ENCODE results near the gene NPIPA3.
"Not testable (repeated sequence)": the region's sequence is repeated elsewhere in the genome, so short reads cannot be mapped to it uniquely, and the experiment has no call there.

The NPIPA3 gene

DNA sequence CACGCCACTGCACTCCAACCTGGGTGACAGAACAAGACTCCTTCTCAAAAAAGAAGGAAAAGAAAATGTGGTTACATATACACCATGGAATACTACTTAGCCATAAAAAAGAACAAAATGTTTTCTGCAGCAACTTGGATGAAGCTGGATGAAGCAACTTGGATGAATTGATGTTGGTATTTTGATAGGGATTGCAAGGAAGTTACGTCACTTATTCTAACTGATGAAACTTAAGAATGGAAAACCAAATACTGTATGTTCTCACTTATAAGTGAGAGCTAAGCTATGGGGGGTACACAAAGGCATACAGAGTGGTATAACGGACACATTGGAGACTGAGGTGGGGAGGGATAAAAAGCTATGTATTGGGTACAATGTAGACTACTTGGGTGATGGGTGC, 26.6 kb upstream of the NPIPA3 start:
- CTCF ChIA-PET = no interaction called here

DNA sequence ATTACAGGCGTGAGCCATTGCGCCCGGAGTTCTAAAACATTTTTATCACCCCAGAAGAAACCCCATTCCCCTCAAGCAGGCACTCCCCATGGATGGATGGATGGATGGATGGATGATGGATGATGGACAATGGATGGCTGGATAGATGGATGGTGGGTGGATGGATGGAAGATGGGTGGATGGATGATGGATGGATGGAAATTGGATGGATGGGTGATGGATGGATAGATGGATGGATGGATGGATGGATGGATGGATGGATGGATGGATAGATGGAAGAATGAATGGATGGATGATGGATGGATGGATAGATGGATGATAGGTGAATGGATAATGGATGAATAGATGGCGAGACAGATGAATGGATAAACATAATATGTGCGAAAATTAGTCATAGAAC, 25.6 kb upstream of the NPIPA3 start:
- TF ChIP-seq, protein P1, sequence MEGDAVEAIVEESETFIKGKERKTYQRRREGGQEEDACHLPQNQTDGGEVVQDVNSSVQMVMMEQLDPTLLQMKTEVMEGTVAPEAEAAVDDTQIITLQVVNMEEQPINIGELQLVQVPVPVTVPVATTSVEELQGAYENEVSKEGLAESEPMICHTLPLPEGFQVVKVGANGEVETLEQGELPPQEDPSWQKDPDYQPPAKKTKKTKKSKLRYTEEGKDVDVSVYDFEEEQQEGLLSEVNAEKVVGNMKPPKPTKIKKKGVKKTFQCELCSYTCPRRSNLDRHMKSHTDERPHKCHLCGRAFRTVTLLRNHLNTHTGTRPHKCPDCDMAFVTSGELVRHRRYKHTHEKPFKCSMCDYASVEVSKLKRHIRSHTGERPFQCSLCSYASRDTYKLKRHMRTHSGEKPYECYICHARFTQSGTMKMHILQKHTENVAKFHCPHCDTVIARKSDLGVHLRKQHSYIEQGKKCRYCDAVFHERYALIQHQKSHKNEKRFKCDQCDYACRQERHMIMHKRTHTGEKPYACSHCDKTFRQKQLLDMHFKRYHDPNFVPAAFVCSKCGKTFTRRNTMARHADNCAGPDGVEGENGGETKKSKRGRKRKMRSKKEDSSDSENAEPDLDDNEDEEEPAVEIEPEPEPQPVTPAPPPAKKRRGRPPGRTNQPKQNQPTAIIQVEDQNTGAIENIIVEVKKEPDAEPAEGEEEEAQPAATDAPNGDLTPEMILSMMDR (IDR thresholded peaks at IDR 0.05; ENCODE audit: control extremely low read depth, extremely low read depth, low read depth, missing control alignments) = no peak
- CTCF ChIA-PET = no interaction called here

More for the DNA sequence above, 26.6 kb upstream of the NPIPA3 start:
- DNase-seq (ENCODE audit: extremely low spot score) = no peak
- POLR2A ChIA-PET = no interaction called here
- TF ChIP-seq, protein P1 (IDR thresholded peaks at IDR 0.05; ENCODE audit: control extremely low read depth, extremely low read depth, low read depth, missing control alignments) = no peak

DNA sequence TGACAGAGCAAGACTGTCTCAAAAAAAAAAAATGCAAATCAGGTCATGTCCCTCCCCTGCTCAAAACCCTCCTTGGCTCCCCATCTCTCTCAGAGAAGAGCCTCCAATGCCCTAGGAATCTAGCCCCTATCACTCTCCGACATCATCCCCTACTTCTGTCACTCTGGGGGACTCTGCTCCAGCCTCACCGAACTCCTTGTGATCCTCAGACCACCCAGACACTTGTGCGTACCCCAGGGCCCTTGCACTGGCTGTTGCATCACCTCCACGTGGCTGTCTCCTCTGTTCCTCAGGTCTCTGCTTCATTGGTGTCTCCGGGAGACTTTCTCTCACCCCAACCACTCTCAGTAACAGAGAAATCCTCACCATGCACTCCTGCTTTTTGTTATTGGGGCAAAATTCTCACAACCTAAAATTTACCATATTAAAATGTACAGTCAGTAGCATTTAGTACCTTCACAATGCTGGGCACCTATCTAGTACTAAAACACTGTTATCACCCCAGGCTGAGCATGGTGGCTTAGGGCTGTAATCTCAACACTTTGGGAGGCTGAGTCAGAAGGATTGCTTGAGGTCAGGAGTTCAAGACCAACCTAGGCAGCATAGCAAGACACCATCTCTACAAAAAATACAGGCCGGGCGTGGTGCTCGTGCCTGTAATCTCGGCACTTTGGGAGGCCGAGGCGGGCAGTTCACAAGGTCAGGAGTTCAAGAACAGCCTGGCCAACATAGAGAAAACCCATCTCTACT, 24.3 kb upstream of the NPIPA3 start:
- POLR2A ChIA-PET = no interaction called here
- TF ChIP-seq, protein P1 (IDR thresholded peaks at IDR 0.05; ENCODE audit: control extremely low read depth, extremely low read depth, low read depth, missing control alignments) = no peak
- DNase-seq (ENCODE audit: extremely low spot score) = no peak
- CTCF ChIA-PET = no interaction called here

More for the DNA sequence above, 25.6 kb upstream of the NPIPA3 start:
- POLR2A ChIA-PET = no interaction called here
- no peak for DNase-seq (ENCODE audit: extremely low spot score)

DNA sequence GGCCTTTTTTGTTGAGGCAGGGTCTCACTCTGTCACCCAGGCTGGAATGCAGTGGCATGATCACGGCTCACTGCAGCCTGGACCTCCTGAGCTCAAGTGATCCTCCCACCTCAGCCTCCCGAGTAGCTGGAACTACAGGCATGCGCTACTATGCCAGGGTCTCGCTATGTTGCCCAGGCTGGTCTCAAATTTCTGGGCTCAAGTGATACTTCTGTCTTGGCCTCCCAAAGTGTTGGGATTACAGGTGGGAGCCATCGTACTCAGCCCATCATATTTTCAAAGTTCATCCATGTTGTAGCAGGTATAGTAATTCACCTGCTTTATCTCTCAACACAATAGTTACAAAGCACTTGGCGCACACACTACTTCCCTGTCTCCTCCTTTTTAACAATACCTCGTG, 22.8 kb upstream of the NPIPA3 start:
- CTCF ChIA-PET; DNase-seq (ENCODE audit: extremely low spot score); POLR2A ChIA-PET: not testable (repeated sequence)

DNA sequence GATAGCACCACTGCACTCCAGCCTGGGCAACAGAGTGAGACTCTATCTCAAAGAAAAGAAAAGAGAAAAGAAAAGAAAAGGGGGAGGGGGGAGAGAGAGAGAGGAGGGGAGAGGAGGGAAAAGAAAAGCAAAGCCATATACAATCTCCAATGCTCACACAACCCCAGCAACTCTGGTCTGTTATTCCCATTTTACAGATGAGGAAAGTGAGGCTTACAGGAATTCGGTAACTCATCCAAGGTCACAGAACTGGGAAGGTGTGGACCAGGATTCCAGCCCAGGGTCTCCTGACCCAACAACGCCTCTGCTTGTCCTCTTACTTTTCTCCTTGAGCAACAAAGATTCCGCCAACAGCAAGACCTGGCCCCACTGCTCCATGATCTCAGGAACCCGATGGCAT, 22.1 kb upstream of the NPIPA3 start:
- no peak for DNase-seq (ENCODE audit: extremely low spot score)
- TF ChIP-seq, protein P1 (IDR thresholded peaks at IDR 0.05; ENCODE audit: control extremely low read depth, extremely low read depth, low read depth, missing control alignments) = no peak
- POLR2A ChIA-PET = no interaction called here
- CTCF ChIA-PET = no interaction called here

DNA sequence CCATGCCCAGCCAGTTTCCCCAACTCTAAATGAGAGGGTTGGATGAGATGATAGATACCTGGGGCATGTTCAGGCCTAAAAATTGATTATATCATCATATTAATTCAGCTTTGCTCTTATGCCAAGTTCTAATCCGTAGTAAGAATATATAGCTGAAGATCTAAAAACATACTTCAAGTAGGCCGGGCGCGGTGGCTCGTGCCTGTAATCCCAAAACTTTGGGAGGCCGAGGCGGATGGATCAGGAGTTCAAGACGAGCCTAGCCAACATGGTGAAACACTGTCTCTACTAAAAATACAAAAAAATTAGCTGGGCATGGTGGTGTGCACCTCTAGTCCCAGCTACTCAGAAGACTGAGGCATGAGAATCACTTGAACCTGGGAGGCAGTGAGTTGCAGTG, 21.1 kb upstream of the NPIPA3 start:
- POLR2A ChIA-PET = no interaction called here
- TF ChIP-seq, protein P1 (IDR thresholded peaks at IDR 0.05; ENCODE audit: control extremely low read depth, extremely low read depth, low read depth, missing control alignments) = no peak
- DNase-seq (ENCODE audit: extremely low spot score) = no peak
- CTCF ChIA-PET = no interaction called here

DNA sequence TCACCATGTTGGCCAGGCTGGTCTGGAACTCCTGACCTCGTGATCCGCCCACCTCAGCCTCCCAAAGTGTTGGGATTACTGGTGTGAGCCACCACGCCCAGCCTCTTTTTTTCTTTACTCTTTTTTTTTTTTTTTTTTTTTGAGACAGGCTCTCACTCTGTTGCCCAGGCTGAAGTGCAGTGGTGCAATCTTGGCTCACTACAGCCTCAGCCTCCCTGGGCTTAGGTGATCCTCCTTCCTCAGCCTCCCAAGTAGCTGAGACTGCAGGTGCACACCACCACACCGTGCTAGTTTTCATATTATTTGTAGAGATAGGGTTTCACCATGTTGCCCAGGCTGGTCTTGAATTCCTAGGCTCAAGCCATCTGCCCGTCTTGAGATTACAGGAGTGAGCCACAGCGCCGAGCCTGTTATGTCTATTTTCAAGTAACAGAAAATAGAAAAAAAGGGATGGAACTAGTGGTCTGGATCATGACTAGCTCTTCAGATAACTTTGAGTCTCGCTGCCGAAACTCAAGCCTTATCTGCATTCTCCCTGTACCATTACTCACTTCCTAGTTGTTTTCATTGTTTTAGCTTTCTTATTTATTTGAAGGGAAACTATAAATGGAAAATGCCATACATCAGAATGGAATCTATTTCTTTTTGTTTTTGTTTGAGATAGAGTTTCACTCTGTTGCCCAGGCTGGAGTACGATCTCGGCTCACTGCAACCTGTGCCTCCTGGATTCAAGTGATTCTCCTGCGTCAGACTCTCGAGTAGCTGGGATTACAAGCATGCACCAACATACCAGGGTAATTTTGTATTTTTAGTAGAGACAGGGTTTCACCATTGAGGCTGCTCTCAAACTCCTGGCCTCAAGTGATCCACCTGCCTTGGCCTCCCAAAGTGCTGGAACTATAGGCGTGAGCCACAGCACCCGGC, 17.1 kb upstream of the NPIPA3 start:
- DNase-seq (ENCODE audit: extremely low spot score); POLR2A ChIA-PET; CTCF ChIA-PET: not testable (repeated sequence)

DNA sequence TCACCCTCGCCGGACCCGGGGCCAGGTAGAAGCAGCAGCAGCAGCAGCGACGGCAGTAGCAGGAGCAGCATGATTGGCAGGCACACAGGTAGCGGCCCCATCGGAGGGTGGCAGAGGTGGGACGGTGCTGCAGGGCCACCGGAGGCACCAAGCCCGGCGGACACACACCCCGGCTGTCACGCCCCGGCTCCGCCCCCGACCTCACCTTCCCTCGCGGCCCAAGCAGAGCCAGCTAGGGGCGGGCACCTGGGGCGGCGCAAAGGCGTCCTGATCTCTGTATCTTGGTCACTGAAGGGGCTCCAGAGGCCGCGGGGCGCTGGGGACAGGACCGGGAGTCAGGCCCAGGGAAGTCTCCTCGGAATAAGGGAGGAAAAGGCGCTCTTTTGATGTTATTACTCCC, 9.1 kb upstream of the NPIPA3 start, which contains the start of gene PLA2G10:
Gene PLA2G10, minus strand, starts transcription at position 180 of the 400 bp plus-strand sequence. Its CDS starts 79 bp downstream, at position 101.
- DNase-seq (ENCODE audit: extremely low spot score); POLR2A ChIA-PET: not testable (repeated sequence)

DNA sequence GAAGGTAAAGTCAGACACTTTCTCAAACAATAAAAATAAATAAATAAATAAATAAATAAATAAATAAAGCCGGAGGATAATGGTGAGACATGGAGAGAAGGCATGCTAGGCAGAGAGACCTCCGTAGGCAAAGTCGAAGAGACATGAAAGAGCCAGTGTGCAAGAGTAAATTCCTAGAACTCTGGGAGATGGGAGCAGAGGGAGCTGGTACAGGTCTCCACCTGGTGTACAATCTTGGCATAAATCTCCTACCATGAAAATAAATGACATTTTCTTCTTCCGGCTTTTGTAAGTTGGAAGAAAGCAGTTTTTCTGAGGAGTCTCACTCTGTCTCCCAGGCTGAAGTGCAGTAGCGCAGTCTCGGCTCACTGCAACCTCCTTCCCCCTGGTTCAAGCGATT, 1.4 kb upstream of the NPIPA3 start:
- CTCF ChIA-PET; DNase-seq (ENCODE audit: extremely low spot score); POLR2A ChIA-PET: not testable (repeated sequence)

More for the DNA sequence above, 9.1 kb upstream of the NPIPA3 start, which contains the start of gene PLA2G10:
- CTCF ChIA-PET = not testable (repeated sequence)

DNA sequence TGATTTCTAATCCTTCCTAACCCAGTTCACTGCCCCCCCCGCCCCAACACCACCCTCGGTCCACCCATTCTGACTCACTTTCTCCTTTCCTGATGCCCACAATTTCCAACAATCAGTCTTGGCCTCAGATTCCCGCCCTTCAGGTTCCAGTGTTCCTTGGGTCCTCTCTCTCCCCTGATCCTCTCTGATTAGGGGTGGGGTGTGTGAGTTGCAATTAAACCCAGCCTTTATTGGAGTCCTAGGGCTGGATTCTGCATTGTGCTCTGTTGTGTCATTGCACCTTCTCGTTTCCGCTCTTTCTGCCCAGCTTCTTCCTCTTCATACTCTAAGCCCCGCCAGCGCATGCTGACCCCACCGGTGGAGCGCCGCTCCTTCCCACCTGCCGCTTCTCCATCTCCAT, 539 bp upstream of the NPIPA3 start:
- CTCF ChIA-PET; POLR2A ChIA-PET; DNase-seq (ENCODE audit: extremely low spot score): not testable (repeated sequence)

DNA sequence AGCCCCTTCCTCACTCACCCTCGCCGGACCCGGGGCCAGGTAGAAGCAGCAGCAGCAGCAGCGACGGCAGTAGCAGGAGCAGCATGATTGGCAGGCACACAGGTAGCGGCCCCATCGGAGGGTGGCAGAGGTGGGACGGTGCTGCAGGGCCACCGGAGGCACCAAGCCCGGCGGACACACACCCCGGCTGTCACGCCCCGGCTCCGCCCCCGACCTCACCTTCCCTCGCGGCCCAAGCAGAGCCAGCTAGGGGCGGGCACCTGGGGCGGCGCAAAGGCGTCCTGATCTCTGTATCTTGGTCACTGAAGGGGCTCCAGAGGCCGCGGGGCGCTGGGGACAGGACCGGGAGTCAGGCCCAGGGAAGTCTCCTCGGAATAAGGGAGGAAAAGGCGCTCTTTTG, 30.0 kb downstream of the NPIPA3 start:
- DNase-seq (ENCODE audit: extremely low spot score); CTCF ChIA-PET; POLR2A ChIA-PET: not testable (repeated sequence)

All from GM10248 (cell line).